Measurements from ENCODE around the gene PITX3.
"Not testable (repeated sequence)": the region's sequence is repeated elsewhere in the genome, so short reads cannot be mapped to it uniquely, and the experiment has no call there.

Gene PITX3

GRCh38 chr10:102254426-102254825, 13.1 kb upstream of the PITX3 start:
- DNase-seq: no peak

DNA sequence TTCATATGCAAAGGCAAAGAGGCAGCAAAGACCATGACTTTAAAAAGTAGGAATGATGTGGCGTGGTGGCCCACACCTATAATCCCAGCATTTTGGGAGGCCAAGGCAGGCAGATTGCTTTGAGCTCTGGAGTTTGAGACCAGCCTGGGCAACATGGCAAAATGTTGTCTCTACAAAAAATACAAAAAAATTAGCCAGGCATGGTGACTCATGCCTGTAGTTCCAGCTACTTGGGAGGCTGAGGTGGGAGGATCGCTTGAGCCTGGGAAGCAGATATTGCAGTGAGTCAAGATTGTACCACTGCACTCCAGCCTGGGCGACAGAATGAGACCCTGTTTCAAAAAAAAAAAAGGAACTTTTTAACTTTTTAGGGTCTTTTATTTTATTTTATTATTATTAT, 11.2 kb upstream of the PITX3 start:
- DNase-seq: not testable (repeated sequence)

GRCh38 chr10:102247734-102248133, 6.4 kb upstream of the PITX3 start:
- DNase-seq: no peak

GRCh38 chr10:102246261-102246660, 4.9 kb upstream of the PITX3 start:
- DNase-seq: no peak

- no peak for DNase-seq
These were observed 4.6 kb upstream of the PITX3 start for GRCh38 chr10:102245932-102246251.

GRCh38 chr10:102245082-102245931, 4.0 kb upstream of the PITX3 start, which contains the start of gene GBF1:
Gene GBF1, plus strand, starts transcription at chr10:102245532. Its CDS starts 13,407 bp downstream, at chr10:102258939.
- peak; percentile 96 for DNase-seq

GRCh38 chr10:102243309-102243708, 2.0 kb upstream of the PITX3 start:
- DNase-seq: no peak

DNA sequence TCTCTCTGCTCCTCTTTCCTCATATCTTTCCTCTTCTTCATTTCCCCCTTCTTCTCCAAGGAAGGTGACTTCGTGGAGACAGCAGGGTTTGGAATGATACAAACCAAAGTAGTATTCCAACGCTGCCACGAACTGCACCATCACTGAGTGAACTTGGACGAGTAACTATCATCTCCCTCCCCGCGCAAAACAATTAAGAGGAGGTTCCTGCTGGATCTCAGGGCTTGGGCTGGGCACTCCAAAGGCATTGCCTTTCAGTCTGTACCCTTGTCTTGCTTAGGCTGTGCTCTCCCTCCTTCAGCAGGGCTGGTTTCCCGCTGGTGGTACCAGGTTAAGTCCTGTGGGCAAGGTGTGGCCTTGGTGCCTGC, 790 bp upstream of the PITX3 start:
- DNase-seq: no peak

DNA sequence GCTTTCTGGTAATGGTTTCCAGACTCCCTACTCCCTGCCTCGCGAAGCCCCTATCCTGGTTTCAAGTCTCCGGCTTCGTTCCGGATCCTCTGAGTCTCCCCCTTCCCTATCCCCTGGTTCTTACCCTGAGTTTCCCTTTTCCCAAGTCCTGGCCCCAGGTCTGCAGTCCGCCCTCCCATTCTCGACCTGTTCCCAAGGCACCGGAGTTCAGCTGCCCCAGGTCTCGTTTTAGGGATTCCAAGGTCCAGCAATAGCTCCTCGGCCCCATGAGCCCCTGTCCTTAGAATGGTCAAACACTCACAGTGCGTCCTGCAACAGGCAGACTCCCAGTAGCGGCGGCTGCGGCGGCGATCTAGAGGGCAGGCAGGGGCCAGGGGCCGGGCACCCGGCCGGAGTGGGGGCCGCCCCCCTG, 274 bp downstream of the PITX3 start:
- no peak for DNase-seq

DNA sequence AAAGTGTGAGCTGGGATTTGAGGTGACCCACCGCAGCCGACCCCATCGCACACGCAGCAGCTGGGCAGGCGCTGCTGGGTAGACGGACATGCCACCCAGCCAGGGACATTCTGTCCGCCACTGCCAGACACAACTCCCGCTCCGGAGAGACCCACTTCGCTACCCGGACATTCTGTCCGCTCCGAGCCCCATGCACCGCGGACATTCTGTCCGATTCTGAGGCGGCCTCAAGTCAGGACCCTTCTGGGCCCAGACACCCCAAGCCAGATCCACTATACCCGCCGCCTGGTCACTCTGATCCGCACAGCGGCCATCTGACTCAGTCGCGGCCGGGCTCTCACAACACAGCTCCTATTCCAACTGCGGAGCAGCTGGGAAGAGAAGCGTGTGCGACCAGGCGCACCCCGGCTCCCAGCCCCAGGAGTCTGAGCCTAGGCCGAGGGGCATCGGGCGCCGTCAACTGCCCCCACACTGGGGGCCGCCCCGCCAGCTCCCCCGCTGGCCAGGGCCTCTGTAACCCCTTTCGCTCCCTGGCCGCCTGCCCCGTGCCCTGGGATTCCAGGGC, 763 bp downstream of the PITX3 start:
- no peak for DNase-seq

DNA sequence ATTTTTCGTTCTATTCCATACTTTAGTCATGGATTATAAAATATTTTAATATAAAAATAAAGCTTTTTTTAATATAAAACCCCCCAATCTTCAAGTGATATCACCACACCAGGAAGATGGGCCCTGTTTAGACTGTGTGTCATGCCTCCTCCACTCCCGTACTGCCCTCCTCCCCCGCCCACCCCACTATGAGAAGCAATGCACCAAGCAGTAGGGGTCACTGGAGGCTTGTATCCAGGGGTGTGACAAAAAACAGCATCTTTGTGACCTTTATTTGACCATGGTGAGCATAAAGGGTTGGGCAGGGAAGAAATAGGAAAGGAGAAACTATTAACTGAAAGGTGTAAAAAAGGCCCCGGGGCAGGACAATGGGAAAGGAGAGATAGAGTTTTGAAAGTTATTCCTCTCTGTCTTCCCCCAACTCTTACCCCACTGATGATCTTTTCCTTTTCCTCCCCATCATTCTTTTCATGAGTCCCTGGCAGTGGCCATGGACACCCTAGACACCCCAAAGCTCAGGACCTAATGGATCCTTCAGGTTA, 3.5 kb downstream of the PITX3 start:
- DNase-seq: no peak

DNA sequence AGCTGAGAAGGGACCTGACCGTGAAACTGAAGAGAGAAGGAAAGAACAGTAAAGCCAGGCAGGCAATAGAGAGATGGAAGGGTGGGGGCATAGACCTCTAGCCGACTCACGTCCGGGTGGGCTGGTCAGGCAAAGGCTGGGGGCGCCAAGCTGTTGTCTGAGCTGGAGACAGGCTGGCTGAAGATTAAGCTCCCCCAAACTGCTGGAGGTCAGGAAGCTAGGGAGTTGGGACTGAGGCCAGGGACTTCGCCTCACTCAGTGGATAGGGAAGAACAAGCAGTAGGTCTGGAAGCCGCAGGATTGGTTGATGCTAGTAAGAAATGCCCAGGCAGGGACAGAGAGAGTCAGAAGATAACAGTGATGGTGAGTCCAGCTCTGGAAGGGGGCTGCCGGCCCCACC, 5.3 kb downstream of the PITX3 start:
- DNase-seq: no peak

DNA sequence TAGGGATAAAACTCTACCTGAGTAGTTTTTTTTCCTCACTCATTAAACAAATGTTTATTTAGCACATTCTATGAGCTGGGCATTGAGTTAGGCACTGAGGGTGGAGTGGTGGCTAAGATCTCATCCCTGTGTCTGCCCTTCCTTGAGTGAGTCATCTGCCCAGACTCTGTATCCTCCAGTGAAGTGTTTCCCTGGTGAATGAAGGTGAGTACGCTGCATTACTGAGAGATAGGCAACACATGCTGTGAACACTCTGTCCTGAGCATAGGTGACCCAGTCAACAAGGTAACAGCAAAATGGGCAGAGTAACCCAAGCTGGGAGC, 5.8 kb downstream of the PITX3 start:
- no peak for DNase-seq

DNA sequence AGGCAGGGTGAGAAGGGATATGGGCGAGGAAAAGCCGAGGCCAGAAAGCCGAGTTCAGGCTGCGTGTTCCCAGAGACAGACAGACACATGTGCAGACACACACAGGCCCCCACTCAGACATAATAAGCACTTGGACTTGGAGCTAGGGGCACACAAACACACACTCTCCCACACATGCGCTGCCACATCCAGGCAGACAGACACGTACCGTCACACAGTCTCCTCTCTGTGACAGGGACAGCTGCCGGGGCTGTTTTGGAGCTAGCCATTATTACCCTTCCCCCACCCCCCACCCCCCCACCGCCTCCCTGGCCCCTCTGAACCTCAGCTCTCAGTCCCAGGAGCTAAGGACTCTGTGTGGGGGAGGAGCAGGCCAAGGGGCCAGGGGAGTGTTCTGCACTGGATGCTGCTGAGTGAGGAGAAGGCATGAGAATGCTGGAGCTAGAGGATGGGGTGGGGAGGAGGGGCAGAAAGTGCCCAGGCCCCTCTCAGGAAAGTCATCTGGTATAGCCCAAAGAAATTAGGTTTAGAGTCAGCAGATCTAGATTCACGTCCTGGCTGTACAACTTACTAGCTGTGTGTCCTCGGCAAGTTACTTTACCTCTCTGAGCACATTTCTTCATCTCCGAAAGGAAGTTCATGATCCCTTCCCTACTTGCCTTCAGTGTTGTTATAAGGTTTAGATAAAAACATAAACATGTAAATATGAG, 6.3 kb downstream of the PITX3 start:
- peak; percentile 65 for DNase-seq

DNA sequence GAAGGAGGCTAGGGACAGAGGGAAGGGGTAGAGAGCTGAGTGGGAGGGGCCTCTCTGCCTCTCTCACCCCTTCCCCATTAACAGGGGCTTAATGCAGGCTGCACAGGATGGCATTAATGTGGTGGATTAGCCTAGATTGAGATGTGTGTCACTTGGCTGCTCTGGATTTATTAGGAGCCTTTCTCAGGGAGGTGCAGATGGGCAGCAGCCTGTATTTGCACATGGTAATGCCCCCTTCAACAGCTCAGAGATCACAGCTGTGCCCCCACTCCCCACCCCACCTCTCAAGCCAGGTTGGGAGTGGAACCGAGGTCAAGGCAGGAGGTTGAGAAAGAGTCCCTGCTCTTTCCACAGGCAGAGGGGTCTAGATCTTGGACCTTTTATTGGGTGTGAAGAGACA, 7.3 kb downstream of the PITX3 start:
- no peak for DNase-seq

DNA sequence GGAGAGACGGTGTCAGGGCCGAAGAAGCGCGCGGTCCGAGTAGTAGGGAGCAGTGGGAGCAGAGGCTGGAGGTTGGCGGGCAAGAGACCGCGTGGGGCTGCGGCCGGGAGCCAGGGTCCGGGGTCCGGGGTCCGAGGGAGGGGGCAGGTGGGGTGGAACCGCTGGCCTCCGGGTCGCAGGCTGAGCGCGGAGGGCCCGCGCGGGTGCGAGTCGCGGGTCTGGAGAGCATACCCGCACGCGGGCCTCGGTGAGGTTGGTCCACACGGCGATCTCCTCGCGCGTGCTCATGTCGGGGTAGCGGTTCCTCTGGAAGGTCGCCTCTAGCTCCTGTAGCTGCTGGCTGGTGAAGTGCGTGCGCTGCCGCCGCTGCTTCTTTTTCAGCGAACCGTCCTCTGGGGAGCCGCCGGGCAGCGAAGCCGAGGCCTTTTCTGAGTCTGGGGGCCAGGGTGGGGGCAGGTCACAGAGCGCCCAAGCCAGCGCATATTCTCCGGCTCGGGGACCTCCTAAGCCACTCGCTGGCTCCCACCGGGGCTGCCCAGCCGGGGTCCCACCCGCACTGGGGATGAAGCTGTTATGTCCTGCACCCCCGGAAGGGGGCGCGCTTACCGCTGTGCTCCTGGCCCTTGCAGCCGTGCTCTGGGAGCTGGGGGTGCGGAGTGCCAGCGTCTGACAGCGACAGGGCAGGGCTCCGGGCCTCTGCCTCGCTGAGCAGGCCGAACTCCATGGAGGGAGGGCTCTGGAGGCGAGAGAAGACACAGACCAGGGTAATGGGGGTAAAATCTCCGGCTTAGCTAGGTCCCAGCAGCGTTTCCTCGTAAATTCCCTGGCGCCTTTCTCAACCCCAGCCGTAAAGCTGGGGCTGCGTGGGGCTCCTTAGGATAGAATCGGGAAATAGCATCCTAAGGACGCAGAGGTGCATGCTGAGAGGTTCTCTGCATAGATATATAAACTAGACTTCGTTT, 9.7 kb downstream of the PITX3 start:
- no peak for DNase-seq

GRCh38 chr10:102230861-102231356, 10.4 kb downstream of the PITX3 start:
- DNase-seq: peak; percentile 45

DNA sequence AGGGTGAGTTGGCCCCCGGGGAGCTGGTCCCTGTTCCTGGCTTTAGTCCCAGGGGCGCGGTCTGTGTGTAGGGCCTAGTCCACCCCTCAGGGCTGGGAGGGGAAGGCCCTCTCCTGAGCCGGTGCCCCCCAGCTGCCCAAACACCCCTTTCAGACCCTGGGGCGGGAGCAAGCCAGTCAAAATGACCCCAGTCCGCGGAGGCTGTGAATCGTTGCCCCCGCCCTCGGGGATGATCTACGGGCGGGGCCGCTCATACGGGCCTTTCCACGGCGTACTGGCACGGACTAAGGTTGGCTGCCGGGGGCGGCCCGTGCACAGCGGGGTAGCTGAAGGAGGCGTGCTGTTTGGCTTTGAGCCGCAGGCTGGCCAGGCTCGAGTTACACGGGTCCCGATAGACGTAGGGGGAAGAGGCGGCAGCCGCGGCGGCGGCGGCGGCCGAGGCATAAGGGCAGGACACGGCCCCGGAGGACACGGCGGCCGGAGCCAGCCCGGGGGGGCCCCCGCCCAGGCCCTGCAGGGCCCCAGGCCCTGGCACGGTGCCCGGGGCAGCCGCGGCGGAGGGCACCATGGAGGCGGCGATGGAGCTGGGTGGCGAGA, 10.9 kb downstream of the PITX3 start:
- DNase-seq: peak; percentile 82

GRCh38 chr10:102229810-102230263, 11.5 kb downstream of the PITX3 start:
- peak; percentile 85 for DNase-seq

GRCh38 chr10:102227050-102227449, 14.3 kb downstream of the PITX3 start:
- DNase-seq: no peak

DNA sequence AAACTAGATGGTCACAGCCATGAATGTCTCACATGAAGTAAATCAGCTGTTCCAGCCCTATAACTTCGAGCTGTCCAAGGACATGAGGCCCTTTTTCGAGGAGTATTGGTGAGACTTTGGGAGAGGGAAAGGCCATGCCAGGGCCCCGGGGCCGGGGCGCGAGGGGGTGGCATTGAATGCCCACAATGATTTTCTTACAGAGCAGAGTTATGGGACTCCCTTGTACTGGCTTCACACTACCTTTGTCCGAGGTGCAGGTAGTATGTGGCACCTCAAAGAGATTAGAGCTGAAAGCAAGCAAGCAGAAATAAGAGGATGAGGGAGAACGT, 14.8 kb downstream of the PITX3 start:
- DNase-seq: no peak

All from right hindlimb (tissue), 1 donor.